C4-2B (cell line): ENCODE data around the gene MESP2.

ENCODE experiments used
- H3K27ac ChIP-seq: fragments of 450-650 bp; 2 replicates; pipeline ENCODE4 v1.5.1; 2017
- ZFX ChIP-seq: fragments of 450-650 bp; IDR thresholded peaks from 2 replicates; pipeline ENCODE4 v1.6.1; 2017
- TF ChIP-seq, protein P1 (sequence below): fragments of 450-650 bp; conservative IDR thresholded peaks from 2 replicates; pipeline ENCODE4 v1.5.1; 2017; ENCODE audit warnings: mild to moderate bottlenecking

MESP2 gene

DNA sequence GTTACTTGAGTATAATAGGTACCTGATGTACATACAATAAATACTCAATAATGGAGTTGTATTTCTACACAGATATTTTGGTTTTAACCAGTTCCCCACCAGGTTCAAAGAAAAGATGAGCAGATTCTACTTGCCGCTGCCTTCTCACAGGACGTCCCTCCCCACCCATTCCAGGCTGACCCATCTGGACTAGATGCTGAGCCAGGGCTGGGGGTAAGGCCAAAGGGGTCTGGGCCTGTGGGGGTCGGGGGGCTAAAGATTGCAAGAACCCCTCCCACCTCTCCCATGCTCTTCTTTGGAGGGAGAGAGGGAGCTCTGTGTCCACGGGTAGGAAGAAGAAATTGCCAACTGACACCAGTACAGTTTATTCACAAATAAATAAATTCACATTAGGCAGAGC lies 26.6 kb upstream of the MESP2 start:
- TF ChIP-seq ZFX: no peak
- TF ChIP-seq, protein P1, sequence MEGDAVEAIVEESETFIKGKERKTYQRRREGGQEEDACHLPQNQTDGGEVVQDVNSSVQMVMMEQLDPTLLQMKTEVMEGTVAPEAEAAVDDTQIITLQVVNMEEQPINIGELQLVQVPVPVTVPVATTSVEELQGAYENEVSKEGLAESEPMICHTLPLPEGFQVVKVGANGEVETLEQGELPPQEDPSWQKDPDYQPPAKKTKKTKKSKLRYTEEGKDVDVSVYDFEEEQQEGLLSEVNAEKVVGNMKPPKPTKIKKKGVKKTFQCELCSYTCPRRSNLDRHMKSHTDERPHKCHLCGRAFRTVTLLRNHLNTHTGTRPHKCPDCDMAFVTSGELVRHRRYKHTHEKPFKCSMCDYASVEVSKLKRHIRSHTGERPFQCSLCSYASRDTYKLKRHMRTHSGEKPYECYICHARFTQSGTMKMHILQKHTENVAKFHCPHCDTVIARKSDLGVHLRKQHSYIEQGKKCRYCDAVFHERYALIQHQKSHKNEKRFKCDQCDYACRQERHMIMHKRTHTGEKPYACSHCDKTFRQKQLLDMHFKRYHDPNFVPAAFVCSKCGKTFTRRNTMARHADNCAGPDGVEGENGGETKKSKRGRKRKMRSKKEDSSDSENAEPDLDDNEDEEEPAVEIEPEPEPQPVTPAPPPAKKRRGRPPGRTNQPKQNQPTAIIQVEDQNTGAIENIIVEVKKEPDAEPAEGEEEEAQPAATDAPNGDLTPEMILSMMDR: no peak
- H3K27ac ChIP-seq: peak overlapping the region; percentile 85

DNA sequence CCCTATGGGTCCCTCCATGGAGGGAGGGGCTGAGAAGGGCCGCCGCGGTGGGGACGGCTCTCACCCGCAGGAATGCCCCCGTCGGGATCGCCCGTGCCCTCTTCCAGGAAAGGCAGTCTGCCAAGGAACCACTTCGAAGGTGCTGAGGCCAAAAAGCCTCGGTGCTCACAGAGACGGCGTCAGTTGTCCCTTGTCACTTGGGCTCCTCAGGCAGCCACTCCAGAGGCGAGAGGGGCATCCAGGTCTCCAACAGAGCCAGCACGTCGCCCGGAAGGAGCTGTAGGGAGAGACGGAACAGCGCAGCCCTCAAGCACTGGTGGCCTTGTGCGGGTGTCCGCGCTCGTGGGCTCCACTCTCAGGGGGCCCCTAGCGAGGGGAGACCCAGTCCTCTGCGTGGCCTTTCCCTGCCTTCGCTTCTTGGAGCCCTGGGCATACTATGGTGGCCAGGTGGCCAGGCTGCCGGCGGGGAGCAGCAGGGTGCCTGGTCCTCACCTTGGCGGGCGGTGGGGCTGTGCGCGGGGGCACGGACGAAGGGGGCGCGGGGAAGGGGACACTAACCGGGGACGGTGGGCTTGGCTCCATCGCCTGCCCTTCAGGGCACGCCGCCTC lies 26.1 kb upstream of the MESP2 start:
- no peak for TF ChIP-seq ZFX
- TF ChIP-seq, protein P1: no peak
- peak overlapping the region; percentile 85 for H3K27ac ChIP-seq

DNA sequence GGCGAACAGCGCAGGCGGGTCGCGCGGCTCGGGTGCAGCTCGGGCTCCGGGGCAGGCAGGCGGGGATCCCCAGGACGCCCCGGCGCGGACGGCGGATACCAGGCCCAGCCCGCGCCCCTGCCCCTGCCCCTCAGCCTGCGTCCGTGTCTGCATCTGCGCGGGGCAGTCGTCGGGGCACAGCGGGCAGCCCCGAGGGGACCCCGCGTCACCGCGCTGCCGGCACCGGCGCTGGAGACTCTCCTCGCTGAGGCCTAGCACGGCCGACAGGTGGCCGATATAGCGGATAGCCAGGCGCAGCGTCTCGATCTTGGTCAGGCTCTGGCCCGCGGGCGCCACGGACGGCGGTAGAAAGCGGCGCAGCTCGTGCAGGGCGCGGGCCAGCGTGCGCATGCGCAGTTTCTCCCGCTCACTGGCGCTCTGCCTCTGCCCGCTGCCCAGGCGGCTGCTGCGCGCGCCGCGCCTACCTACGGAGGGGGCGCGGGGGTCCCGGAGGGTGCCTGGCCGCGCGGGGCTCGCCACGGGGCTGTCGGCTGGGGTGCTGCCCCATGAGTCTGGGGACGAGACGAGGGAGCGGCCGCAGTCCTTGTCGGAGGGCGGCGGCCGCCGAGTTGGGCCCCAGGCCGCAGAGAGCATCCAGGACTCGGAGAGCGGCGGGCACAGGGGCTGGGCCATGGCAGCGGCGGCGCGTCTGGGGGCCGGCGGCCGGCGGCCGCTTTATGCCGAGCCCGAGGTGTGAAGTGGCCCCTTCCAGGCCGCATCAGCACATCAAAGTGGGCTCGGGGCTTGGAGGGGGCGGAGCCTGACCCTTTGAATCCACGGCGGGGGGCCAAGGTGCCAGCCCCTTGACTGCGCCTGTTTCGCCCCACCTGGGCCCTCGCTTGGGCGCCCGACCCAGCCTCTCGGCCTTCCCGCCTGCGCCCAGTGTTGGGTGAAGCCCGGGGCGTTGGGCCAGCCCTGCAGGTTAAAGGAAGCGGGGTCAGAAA lies 25.3 kb upstream of the MESP2 start, which contains the start of gene MESP1:
TSS of gene MESP1 (minus strand) at position 690 of the 983 bp plus-strand sequence. CDS start at position 672, 18 bp downstream.
- TF ChIP-seq, protein P1: peak; percentile 91
- peak; percentile 81 for TF ChIP-seq ZFX
- H3K27ac ChIP-seq: peak within 1 kb of the TSS; percentile 85

DNA sequence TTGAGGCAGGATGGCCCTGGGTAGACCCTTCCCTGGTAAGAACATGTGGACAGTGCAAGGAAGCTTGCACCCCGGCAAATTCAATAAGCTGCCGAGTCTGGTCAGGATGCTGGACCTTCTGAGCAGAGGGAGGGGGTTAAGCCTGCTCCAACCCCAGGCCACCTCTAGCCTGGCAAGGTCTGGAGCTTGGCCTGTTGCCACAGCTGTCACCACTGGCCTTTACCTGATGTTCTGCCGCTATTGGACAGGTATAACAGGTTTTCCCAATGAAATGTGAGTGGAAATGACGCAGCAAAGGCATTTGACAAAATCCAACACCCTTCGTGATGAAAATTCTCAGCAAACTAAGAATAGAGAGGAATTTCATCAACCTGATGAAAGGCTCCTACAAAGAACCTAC lies 24.4 kb upstream of the MESP2 start:
- H3K27ac ChIP-seq: peak overlapping the region; percentile 85
- TF ChIP-seq ZFX: no peak
- TF ChIP-seq, protein P1: no peak

DNA sequence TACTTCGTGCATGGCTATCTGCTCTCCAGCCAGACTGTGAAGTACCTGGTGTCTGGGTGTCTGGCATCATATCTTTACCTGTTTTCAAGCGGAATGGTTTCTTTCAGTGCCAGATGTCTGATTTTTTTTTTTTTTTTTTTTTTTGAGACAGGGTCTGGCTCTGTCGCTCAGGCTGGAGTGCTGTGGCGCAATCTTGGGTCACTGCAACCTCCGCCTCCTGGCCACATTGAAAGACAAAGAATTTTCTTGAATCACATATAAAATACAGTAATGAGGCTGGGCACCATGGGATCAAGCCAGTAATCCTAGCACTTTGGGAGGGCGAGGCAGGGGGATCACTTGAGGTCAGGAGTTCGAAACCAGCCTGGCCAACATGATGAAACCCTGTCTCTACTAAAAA lies 22.3 kb upstream of the MESP2 start:
- H3K27ac ChIP-seq: peak overlapping the region; percentile 85
- TF ChIP-seq ZFX: no peak
- TF ChIP-seq, protein P1: no peak

DNA sequence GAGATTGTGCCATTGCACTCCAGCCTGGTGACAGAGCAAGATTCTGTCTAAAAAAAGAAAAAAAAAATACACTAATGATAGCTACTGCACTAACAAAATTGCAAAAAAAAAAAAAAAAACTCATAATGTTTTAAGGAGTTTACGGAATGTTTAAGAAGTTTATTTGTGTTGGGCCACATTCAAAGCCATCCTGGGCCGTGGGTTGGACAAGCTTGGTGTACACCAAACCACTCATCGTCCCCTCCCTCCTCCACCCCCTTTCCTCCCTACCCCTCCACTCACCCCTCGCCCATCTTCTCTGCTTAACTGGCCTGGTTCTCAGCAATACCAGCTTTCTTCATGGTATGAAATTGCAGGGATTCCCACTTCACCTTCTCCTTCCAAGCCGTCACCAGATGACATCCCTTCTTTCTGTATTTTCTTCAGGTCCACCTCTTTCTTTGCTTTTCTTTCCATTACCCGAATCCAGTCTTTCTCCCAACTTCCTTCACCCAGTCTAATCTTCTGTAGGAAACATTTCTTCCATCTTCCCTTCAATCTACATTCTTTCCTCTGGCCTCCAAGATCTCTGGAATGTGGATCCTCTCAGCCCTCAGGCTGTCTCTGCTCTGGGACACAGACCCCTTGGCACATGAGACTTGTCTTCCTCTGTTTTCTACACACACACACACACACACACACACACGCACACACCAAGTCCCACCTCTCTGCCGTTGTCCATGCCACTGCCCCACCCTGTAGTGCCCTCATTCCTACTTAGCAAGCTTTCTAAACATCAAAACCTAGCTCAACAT lies 21.6 kb upstream of the MESP2 start:
- H3K27ac ChIP-seq: peak overlapping the region; percentile 85
- no peak for TF ChIP-seq ZFX
- TF ChIP-seq, protein P1: no peak
